ENCODE data around the gene RRAGD.

Gene RRAGD

GRCh38 chr6:89379281-89379680, 32.8 kb downstream of the RRAGD start:
- Histone ChIP-seq H3K4me2 (ENCODE audit: low read length, poor library complexity, severe bottlenecking) (no peak overlapping the region), H2BK120ac (ENCODE audit: low read depth, low read length) (no peak overlapping the region), H2BK5ac (ENCODE audit: low read depth, low read length, poor library complexity, severe bottlenecking) (no peak overlapping the region), H2AFZ (ENCODE audit: low read depth, low read length) (no peak overlapping the region), H3K4me1 (ENCODE audit: control insufficient read depth, insufficient read depth, low read depth, low read length) (peaks cover 4% of the 10 kb centered on the region), H3K79me1 (replicated peaks; ENCODE audit: low read length, poor library complexity, severe bottlenecking) (no peaks in the 10 kb centered on the region), H3K4ac (ENCODE audit: low read depth in 1 of 2, low read length in 2 of 2) (no peak overlapping the region), H3K9ac (ENCODE audit: low read length) (no peak overlapping the region), H3K9me3 (ENCODE audit: control insufficient read depth, low read length) (no peaks in the 10 kb centered on the region), H3K4me3 (ENCODE audit: insufficient read depth in 1 of 2, low read depth in 1 of 2, low read length in 2 of 2) (no peak overlapping the region), H3K27me3 (ENCODE audit: control insufficient read depth in 1 of 2, insufficient read depth in 1 of 2, low read length in 2 of 2) (no peaks in the 10 kb centered on the region), H3K36me3 (ENCODE audit: control insufficient read depth in 1 of 2, insufficient read depth in 2 of 2, low read depth in 1 of 2, low read length in 2 of 2) (no peaks in the 10 kb centered on the region), H3K14ac (ENCODE audit: low read length in 2 of 2) (no peak overlapping the region), H2BK15ac (ENCODE audit: low read depth, poor library complexity, severe bottlenecking) (no peak overlapping the region), H3K23ac (ENCODE audit: low read length in 2 of 2) (no peak overlapping the region), H3K27ac (ENCODE audit: low read length, poor library complexity, severe bottlenecking) (no peak overlapping the region), H3K18ac (ENCODE audit: low read depth in 1 of 2, low read length in 2 of 2) (no peak overlapping the region), H2AK5ac (ENCODE audit: low read length, severe bottlenecking) (no peak overlapping the region), H4K91ac (ENCODE audit: low read length) (no peak overlapping the region), H4K8ac (ENCODE audit: low read length) (no peak overlapping the region), H2BK12ac (ENCODE audit: low read length in 2 of 2) (no peak overlapping the region)
- DNase-seq, result no peak
- WGBS, result 90% methylated on average over 5 of the region's 5 CpGs

- no peak overlapping the region for H2AFZ ChIP-seq (ENCODE audit: low read depth, low read length)
- no peak overlapping the region for H3K18ac ChIP-seq (ENCODE audit: low read depth in 1 of 2, low read length in 2 of 2)
- no peak overlapping the region for H3K4ac ChIP-seq (ENCODE audit: low read depth in 1 of 2, low read length in 2 of 2)
- no peaks in the 10 kb centered on the region for H3K36me3 ChIP-seq (ENCODE audit: control insufficient read depth in 1 of 2, insufficient read depth in 2 of 2, low read depth in 1 of 2, low read length in 2 of 2)
- H2BK12ac ChIP-seq (ENCODE audit: low read length in 2 of 2), result no peak overlapping the region
- no peak for DNase-seq
- H2AK5ac ChIP-seq (ENCODE audit: low read length, severe bottlenecking), result no peak overlapping the region
- no peak overlapping the region for H2BK120ac ChIP-seq (ENCODE audit: low read depth, low read length)
- H3K9me3 ChIP-seq (ENCODE audit: control insufficient read depth, low read length), result no peaks in the 10 kb centered on the region
- no peak overlapping the region for H3K4me3 ChIP-seq (ENCODE audit: insufficient read depth in 1 of 2, low read depth in 1 of 2, low read length in 2 of 2)
- H3K14ac ChIP-seq (ENCODE audit: low read length in 2 of 2), result no peak overlapping the region
- H3K9ac ChIP-seq (ENCODE audit: low read length), result no peak overlapping the region
- H3K23ac ChIP-seq (ENCODE audit: low read length in 2 of 2), result no peak overlapping the region
- H2BK15ac ChIP-seq (ENCODE audit: low read depth, poor library complexity, severe bottlenecking), result no peak overlapping the region
- WGBS, result 90% methylated on average over 1 of the region's 4 CpGs
- no peak overlapping the region for H2BK5ac ChIP-seq (ENCODE audit: low read depth, low read length, poor library complexity, severe bottlenecking)
- H3K4me2 ChIP-seq (ENCODE audit: low read length, poor library complexity, severe bottlenecking), result no peak overlapping the region
- no peaks in the 10 kb centered on the region for H3K27me3 ChIP-seq (ENCODE audit: control insufficient read depth in 1 of 2, insufficient read depth in 1 of 2, low read length in 2 of 2)
- H3K4me1 ChIP-seq (ENCODE audit: control insufficient read depth, insufficient read depth, low read depth, low read length), result peaks cover 4% of the 10 kb centered on the region
- no peak overlapping the region for H4K8ac ChIP-seq (ENCODE audit: low read length)
- no peaks in the 10 kb centered on the region for H3K79me1 ChIP-seq (replicated peaks; ENCODE audit: low read length, poor library complexity, severe bottlenecking)
- no peak overlapping the region for H3K27ac ChIP-seq (ENCODE audit: low read length, poor library complexity, severe bottlenecking)
- H4K91ac ChIP-seq (ENCODE audit: low read length), result no peak overlapping the region
Measured at GRCh38 chr6:89378628-89379027, 33.4 kb downstream of the RRAGD start.

DNA sequence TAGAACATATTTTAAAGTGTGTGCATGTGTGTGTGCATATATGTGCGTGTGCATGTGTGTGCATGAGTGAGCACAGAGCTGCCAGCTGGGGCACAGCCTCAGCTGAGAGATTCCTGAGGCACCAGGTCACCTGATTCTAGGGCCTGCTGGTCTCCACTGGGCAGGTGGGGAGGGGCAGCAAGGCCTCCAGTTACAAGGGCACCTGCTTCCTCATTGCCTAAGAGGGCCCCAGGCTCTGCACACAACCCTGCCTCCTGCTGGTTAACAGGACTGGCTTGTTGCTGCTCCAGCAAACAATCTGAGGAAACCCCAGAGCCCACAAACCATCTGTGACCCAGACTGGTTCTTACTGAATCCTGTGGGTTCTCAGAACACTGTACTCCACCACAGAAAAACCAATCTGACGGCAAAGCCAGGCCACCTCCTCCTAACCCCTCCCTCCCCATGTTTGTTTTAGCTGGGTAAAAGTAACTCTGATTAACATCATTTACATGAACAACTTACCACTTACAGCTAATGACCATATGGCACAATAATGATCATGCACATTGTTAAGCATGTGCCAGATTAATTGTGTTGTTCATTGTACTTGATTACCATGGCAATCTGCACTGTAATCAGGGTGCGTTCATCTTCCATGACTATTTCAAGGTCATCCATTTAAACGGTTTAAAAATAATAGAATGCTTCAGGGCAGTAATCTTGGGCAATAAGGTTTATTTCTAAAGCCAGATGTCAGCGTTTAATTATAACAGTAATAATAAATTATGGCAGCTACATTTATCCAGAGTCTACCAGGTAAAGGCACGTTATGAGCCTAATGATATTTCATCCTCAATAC, 36.4 kb downstream of the RRAGD start:
- peaks cover 4% of the 10 kb centered on the region for H3K4me1 ChIP-seq (ENCODE audit: control insufficient read depth, insufficient read depth, low read depth, low read length)
- H4K91ac ChIP-seq (ENCODE audit: low read length), result no peak overlapping the region
- 92% methylated on average over 3 of the region's 6 CpGs for WGBS
- no peak overlapping the region for H3K9ac ChIP-seq (ENCODE audit: low read length)
- H3K36me3 ChIP-seq (ENCODE audit: control insufficient read depth in 1 of 2, insufficient read depth in 2 of 2, low read depth in 1 of 2, low read length in 2 of 2), result no peaks in the 10 kb centered on the region
- no peak overlapping the region for H3K14ac ChIP-seq (ENCODE audit: low read length in 2 of 2)
- no peak overlapping the region for H3K27ac ChIP-seq (ENCODE audit: low read length, poor library complexity, severe bottlenecking)
- H2BK15ac ChIP-seq (ENCODE audit: low read depth, poor library complexity, severe bottlenecking), result no peak overlapping the region
- H3K9me3 ChIP-seq (ENCODE audit: control insufficient read depth, low read length), result no peaks in the 10 kb centered on the region
- H2AK5ac ChIP-seq (ENCODE audit: low read length, severe bottlenecking), result no peak overlapping the region
- no peak overlapping the region for H2BK12ac ChIP-seq (ENCODE audit: low read length in 2 of 2)
- no peak overlapping the region for H3K23ac ChIP-seq (ENCODE audit: low read length in 2 of 2)
- no peaks in the 10 kb centered on the region for H3K27me3 ChIP-seq (ENCODE audit: control insufficient read depth in 1 of 2, insufficient read depth in 1 of 2, low read length in 2 of 2)
- no peak overlapping the region for H2AFZ ChIP-seq (ENCODE audit: low read depth, low read length)
- H3K18ac ChIP-seq (ENCODE audit: low read depth in 1 of 2, low read length in 2 of 2), result no peak overlapping the region
- no peak overlapping the region for H3K4ac ChIP-seq (ENCODE audit: low read depth in 1 of 2, low read length in 2 of 2)
- no peaks in the 10 kb centered on the region for H3K79me1 ChIP-seq (replicated peaks; ENCODE audit: low read length, poor library complexity, severe bottlenecking)
- no peak for DNase-seq
- H2BK120ac ChIP-seq (ENCODE audit: low read depth, low read length), result no peak overlapping the region
- H4K8ac ChIP-seq (ENCODE audit: low read length), result no peak overlapping the region
- no peak overlapping the region for H3K4me2 ChIP-seq (ENCODE audit: low read length, poor library complexity, severe bottlenecking)
- no peak overlapping the region for H3K4me3 ChIP-seq (ENCODE audit: insufficient read depth in 1 of 2, low read depth in 1 of 2, low read length in 2 of 2)
- H2BK5ac ChIP-seq (ENCODE audit: low read depth, low read length, poor library complexity, severe bottlenecking), result no peak overlapping the region

DNA sequence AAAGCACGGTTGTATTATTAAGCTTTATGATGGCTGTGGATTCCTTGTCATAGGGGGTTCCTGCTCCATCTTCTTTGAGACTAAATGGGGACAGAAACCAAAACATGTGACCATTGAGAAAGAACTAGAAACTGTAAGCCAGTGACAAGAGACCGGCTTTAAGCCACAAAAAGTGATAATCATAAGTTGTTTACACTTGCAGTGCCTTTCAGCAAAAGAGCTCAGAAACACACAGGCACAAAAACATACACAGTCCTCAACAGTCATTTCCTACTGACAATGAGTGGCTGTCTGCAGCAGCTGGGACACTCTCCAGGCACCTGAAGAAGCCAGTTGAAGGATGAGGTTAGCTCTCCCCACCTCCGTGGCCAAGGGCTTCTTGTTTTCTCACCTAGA, 39.6 kb downstream of the RRAGD start:
- Histone ChIP-seq H3K4me1 (ENCODE audit: control insufficient read depth, insufficient read depth, low read depth, low read length) (peaks cover 4% of the 10 kb centered on the region), H4K91ac (ENCODE audit: low read length) (no peak overlapping the region), H3K79me1 (replicated peaks; ENCODE audit: low read length, poor library complexity, severe bottlenecking) (no peaks in the 10 kb centered on the region), H3K4me2 (ENCODE audit: low read length, poor library complexity, severe bottlenecking) (no peak overlapping the region), H3K23ac (ENCODE audit: low read length in 2 of 2) (no peak overlapping the region), H2BK120ac (ENCODE audit: low read depth, low read length) (no peak overlapping the region), H4K8ac (ENCODE audit: low read length) (no peak overlapping the region), H2BK12ac (ENCODE audit: low read length in 2 of 2) (no peak overlapping the region), H3K9ac (ENCODE audit: low read length) (no peak overlapping the region), H2AFZ (ENCODE audit: low read depth, low read length) (no peak overlapping the region), H3K18ac (ENCODE audit: low read depth in 1 of 2, low read length in 2 of 2) (no peak overlapping the region), H3K9me3 (ENCODE audit: control insufficient read depth, low read length) (no peaks in the 10 kb centered on the region), H3K4me3 (ENCODE audit: insufficient read depth in 1 of 2, low read depth in 1 of 2, low read length in 2 of 2) (no peak overlapping the region), H3K4ac (ENCODE audit: low read depth in 1 of 2, low read length in 2 of 2) (no peak overlapping the region), H2AK5ac (ENCODE audit: low read length, severe bottlenecking) (no peak overlapping the region), H3K36me3 (ENCODE audit: control insufficient read depth in 1 of 2, insufficient read depth in 2 of 2, low read depth in 1 of 2, low read length in 2 of 2) (no peaks in the 10 kb centered on the region), H3K27ac (ENCODE audit: low read length, poor library complexity, severe bottlenecking) (no peak overlapping the region), H3K14ac (ENCODE audit: low read length in 2 of 2) (no peak overlapping the region), H2BK15ac (ENCODE audit: low read depth, poor library complexity, severe bottlenecking) (no peak overlapping the region), H2BK5ac (ENCODE audit: low read depth, low read length, poor library complexity, severe bottlenecking) (no peak overlapping the region), H3K27me3 (ENCODE audit: control insufficient read depth in 1 of 2, insufficient read depth in 1 of 2, low read length in 2 of 2) (no peaks in the 10 kb centered on the region)
- WGBS, result 52% methylated on average over 3 of the region's 3 CpGs
- DNase-seq, result peak; percentile 34

Data from mesenchymal stem cell (in vitro differentiated cells and primary cell).